Measurements from ENCODE around the gene MYO15B.

DNA sequence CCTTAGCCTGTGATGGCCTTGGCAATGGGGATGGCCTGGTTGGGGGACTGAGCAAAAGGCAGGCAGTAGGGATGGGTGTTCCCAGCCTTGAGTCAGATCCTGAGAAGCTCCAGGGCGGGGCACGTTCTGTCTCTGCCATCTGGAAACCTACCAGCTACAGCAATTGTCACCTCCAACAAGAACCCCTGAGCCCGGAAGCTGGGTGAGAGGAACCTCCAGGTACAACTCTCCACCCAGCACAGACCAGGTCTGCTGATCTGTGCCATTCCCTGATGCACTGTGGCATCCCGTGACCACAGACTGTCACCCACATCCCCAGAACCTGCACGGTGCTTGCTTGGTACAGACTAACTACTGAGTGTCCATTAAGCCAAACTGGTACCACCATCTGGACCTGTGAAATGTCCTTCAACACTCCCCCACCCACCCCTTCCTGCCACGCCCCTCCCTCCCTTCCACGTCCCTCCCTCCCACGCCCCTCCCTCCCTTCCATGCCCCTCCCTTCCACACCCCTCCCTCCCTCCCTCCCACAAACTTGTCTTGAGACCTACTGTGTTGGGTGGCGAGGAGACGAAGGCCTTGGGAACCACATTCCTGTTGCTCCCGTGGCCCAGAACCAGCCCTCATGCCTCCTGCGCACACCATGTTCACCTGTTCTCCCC is 16.6 kb downstream of the MYO15B start:
- TF ChIP-seq, protein P1, sequence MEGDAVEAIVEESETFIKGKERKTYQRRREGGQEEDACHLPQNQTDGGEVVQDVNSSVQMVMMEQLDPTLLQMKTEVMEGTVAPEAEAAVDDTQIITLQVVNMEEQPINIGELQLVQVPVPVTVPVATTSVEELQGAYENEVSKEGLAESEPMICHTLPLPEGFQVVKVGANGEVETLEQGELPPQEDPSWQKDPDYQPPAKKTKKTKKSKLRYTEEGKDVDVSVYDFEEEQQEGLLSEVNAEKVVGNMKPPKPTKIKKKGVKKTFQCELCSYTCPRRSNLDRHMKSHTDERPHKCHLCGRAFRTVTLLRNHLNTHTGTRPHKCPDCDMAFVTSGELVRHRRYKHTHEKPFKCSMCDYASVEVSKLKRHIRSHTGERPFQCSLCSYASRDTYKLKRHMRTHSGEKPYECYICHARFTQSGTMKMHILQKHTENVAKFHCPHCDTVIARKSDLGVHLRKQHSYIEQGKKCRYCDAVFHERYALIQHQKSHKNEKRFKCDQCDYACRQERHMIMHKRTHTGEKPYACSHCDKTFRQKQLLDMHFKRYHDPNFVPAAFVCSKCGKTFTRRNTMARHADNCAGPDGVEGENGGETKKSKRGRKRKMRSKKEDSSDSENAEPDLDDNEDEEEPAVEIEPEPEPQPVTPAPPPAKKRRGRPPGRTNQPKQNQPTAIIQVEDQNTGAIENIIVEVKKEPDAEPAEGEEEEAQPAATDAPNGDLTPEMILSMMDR (IDR thresholded peaks at IDR 0.05; ENCODE audit: low read length): no peak
- TF ChIP-seq EZH2 (IDR thresholded peaks at IDR 0.05; ENCODE audit: borderline replicate concordance, low read length): no peak
